CD4-positive, CD25-positive, alpha-beta regulatory T cell (primary cell): ENCODE measurements around the gene RAB40B. TPM values are rescaled to one million over a fixed set of nuclear protein-coding genes. Genes with fewer than 3 reads are reported as not detected.
A peak's percentile ranks its signal among the peaks of the same experiment; 100 is the strongest.

Experiments used
- ATAC-seq, 2 donors: fragments of 150-1000 bp; cut with Tn5 transposase; one replicate each; pipeline ENCODE4 v1.10.0; 2021; ENCODE audit warnings: low read depth in 2 of 2, moderate number of reproducible peaks in 2 of 2, moderate library complexity in 1 of 2
- DNase-seq, 3 donors: peaks; one replicate each; pipeline versions ENCODE4 v3.0.0 to v3.0.0-alpha.2; 2012 to 2022; ENCODE audit warnings: mixed read lengths in 1 of 3
- H3K27ac ChIP-seq: one replicate; pipeline ENCODE4 v1.7.0; 2013; ENCODE audit warnings: mild to moderate bottlenecking, low read length; ENCODE audit not compliant: insufficient read depth, poor library complexity, severe bottlenecking
- H3K27me3 ChIP-seq: one replicate; pipeline ENCODE4 v1.7.0; 2013; ENCODE audit warnings: low read length; ENCODE audit not compliant: control insufficient read depth, insufficient read depth
- H3K36me3 ChIP-seq: one replicate; pipeline ENCODE4 v1.7.0; 2013; ENCODE audit warnings: mild to moderate bottlenecking, low read length, moderate library complexity; ENCODE audit not compliant: control insufficient read depth, insufficient read depth
- H3K4me1 ChIP-seq: 2 replicates; pipeline ENCODE4 v1.7.0; 2013; ENCODE audit warnings: mild to moderate bottlenecking, low read length; ENCODE audit not compliant: insufficient read depth, control insufficient read depth, poor library complexity, severe bottlenecking
- H3K4me3 ChIP-seq: one replicate; pipeline ENCODE4 v1.7.0; 2013; ENCODE audit warnings: low read depth, mild to moderate bottlenecking, low read length, moderate library complexity
- H3K9me3 ChIP-seq, 2 experiments: 1 replicate in 1 of 2; 2 replicates in 1 of 2; pipeline ENCODE4 v1.7.0; 2013; ENCODE audit warnings: low read length in 2 of 2, mild to moderate bottlenecking in 1 of 2, moderate library complexity in 1 of 2; ENCODE audit not compliant: control insufficient read depth in 2 of 2
- H3K27ac Mint-ChIP-seq, 3 donors: one replicate each; pipeline ENCODE4 v1.8.0; 2020 to 2022; ENCODE audit warnings: mild to moderate bottlenecking in 3 of 3, mixed read lengths in 3 of 3, moderate library complexity in 2 of 3
- H3K27me3 Mint-ChIP-seq: one replicate; pipeline ENCODE4 v1.8.0; 2022; ENCODE audit warnings: mild to moderate bottlenecking, mixed read lengths
- H3K36me3 Mint-ChIP-seq: one replicate; pipeline ENCODE4 v1.8.0; 2020; ENCODE audit warnings: mixed read lengths
- H3K4me1 Mint-ChIP-seq, 4 donors: one replicate each; pipeline ENCODE4 v1.8.0; 2020 to 2022; ENCODE audit warnings: mixed read lengths in 4 of 4, mild to moderate bottlenecking in 1 of 4
- H3K4me3 Mint-ChIP-seq, 4 donors: one replicate each; pipeline ENCODE4 v1.8.0; 2020 to 2022; ENCODE audit warnings: mild to moderate bottlenecking in 4 of 4, mixed read lengths in 4 of 4, moderate library complexity in 3 of 4
- H3K9me3 Mint-ChIP-seq, 7 donors: one replicate each; pipeline ENCODE4 v1.8.0; 2020 to 2022; ENCODE audit warnings: mixed read lengths in 7 of 7, mild to moderate bottlenecking in 3 of 7, moderate library complexity in 2 of 7
- polyA plus RNA-seq, 4 donors: library from polyadenylated mRNA; unstranded; fragments of 300-500 nt; fragmentation: Illumina TruSeq; gene quantifications; one replicate each; pipeline ENCODE4 v1.2.3, GENCODE V29; 2021
- total RNA-seq: library from RNA; stranded (reverse); gene quantifications from one replicate; pipeline ENCODE4 v1.2.3, GENCODE V29; 2022

The RAB40B gene
- total and polyA plus RNA-seq, 5 donors from 2014 or later = 2.2 to 5.3 (median 4.1) TPM

- H3K4me3 Mint-ChIP-seq = peak overlapping the region in 2 of 4 donors; percentile 28 to 66
- no peak overlapping the region for H3K27ac Mint-ChIP-seq
- DNase-seq (no peak), ATAC-seq (no peak)
- H3K9me3 Mint-ChIP-seq = peaks cover 0 to 10% (median 0%) of the 10 kb centered on the region in 7 donors
- peaks cover 0 to 20% (median 0%) of the 10 kb centered on the region in 4 donors for H3K4me1 Mint-ChIP-seq
- peaks cover 8% of the 10 kb centered on the region for H3K27me3 Mint-ChIP-seq
- no peak overlapping the region for H3K4me3 ChIP-seq
- H3K4me1 ChIP-seq = peaks cover 13% of the 10 kb centered on the region
- H3K27me3 ChIP-seq = no peaks in the 10 kb centered on the region
- H3K36me3 Mint-ChIP-seq = peaks cover 17% of the 10 kb centered on the region
- H3K27ac ChIP-seq = no peak overlapping the region
- peaks cover 4% of the 10 kb centered on the region for H3K36me3 ChIP-seq
- H3K9me3 ChIP-seq = peaks cover 8 to 10% of the 10 kb centered on the region in 2 experiments
These were observed 5.2 kb downstream of the RAB40B start for GRCh38 chr17:82693168-82693867.

- Mint-ChIP-seq H3K27me3 (peaks cover 8% of the 10 kb centered on the region), H3K4me3 (no peak overlapping the region), H3K4me1 (peaks cover 0 to 18% (median under 1%) of the 10 kb centered on the region in 4 donors), H3K36me3 (peaks cover 17% of the 10 kb centered on the region), H3K27ac (peak overlapping the region in 1 of 3 donors; percentile 63), H3K9me3 (peaks cover 0 to 10% (median 0%) of the 10 kb centered on the region in 7 donors)
- DNase-seq (no peak), ATAC-seq (no peak)
- Histone ChIP-seq H3K27me3 (no peaks in the 10 kb centered on the region), H3K36me3 (peaks cover 4% of the 10 kb centered on the region), H3K9me3 (peaks cover 8 to 10% of the 10 kb centered on the region in 2 experiments), H3K4me1 (peaks cover 7% of the 10 kb centered on the region), H3K27ac (no peak overlapping the region), H3K4me3 (no peak overlapping the region)
These were observed 6.2 kb downstream of the RAB40B start for GRCh38 chr17:82692268-82692667.

- Histone ChIP-seq H3K4me3 (no peak overlapping the region), H3K27ac (no peak overlapping the region), H3K4me1 (peaks cover 1% of the 10 kb centered on the region), H3K9me3 (peaks cover 8 to 10% of the 10 kb centered on the region in 2 experiments), H3K27me3 (no peaks in the 10 kb centered on the region), H3K36me3 (peaks cover 4% of the 10 kb centered on the region)
- peaks cover 0 to 12% (median 2%) of the 10 kb centered on the region in 4 donors for H3K4me1 Mint-ChIP-seq
- peaks cover 17% of the 10 kb centered on the region for H3K36me3 Mint-ChIP-seq
- ATAC-seq = no peak
- H3K9me3 Mint-ChIP-seq = peaks cover 0 to 10% (median 0%) of the 10 kb centered on the region in 7 donors
- H3K4me3 Mint-ChIP-seq = no peak overlapping the region
- DNase-seq = no peak
- H3K27me3 Mint-ChIP-seq = peaks cover 8% of the 10 kb centered on the region
- no peak overlapping the region for H3K27ac Mint-ChIP-seq
These were observed 6.8 kb downstream of the RAB40B start for GRCh38 chr17:82691714-82692113.

- peaks cover 0 to 8% (median 2%) of the 10 kb centered on the region in 4 donors for H3K4me1 Mint-ChIP-seq
- H3K27me3 Mint-ChIP-seq = peaks cover 8% of the 10 kb centered on the region
- no peak for DNase-seq
- no peak overlapping the region for H3K4me3 Mint-ChIP-seq
- Histone ChIP-seq H3K4me1 (no peaks in the 10 kb centered on the region), H3K27me3 (no peaks in the 10 kb centered on the region), H3K9me3 (peaks cover 8 to 10% of the 10 kb centered on the region in 2 experiments), H3K36me3 (peaks cover 4% of the 10 kb centered on the region), H3K27ac (no peak overlapping the region), H3K4me3 (no peak overlapping the region)
- peaks cover 17% of the 10 kb centered on the region for H3K36me3 Mint-ChIP-seq
- no peak for ATAC-seq
- H3K27ac Mint-ChIP-seq = no peak overlapping the region
- peaks cover 0 to 10% (median 0%) of the 10 kb centered on the region in 7 donors for H3K9me3 Mint-ChIP-seq
These were observed 7.6 kb downstream of the RAB40B start for GRCh38 chr17:82690786-82691489.

GRCh38 chr17:82689077-82689476 lies 9.4 kb downstream of the RAB40B start:
- Histone ChIP-seq H3K27ac (no peak overlapping the region), H3K4me1 (no peaks in the 10 kb centered on the region), H3K4me3 (no peak overlapping the region), H3K9me3 (peaks cover 0 to 2% of the 10 kb centered on the region in 2 experiments), H3K36me3 (no peaks in the 10 kb centered on the region), H3K27me3 (no peaks in the 10 kb centered on the region)
- Mint-ChIP-seq H3K4me3 (no peak overlapping the region), H3K27me3 (no peaks in the 10 kb centered on the region), H3K36me3 (peaks cover 8% of the 10 kb centered on the region), H3K9me3 (peaks cover 0 to 2% (median 0%) of the 10 kb centered on the region in 7 donors), H3K27ac (no peak overlapping the region), H3K4me1 (peaks cover 0 to 4% (median 2%) of the 10 kb centered on the region in 4 donors)
- no peak for DNase-seq
- no peak for ATAC-seq

- no peaks in the 10 kb centered on the region for H3K9me3 ChIP-seq
- H3K36me3 Mint-ChIP-seq = peaks cover 8% of the 10 kb centered on the region
- no peak for DNase-seq
- ATAC-seq = no peak
- no peaks in the 10 kb centered on the region for H3K36me3 ChIP-seq
- H3K4me3 Mint-ChIP-seq = no peak overlapping the region
- H3K4me1 Mint-ChIP-seq = peaks cover 0 to 4% (median 2%) of the 10 kb centered on the region in 4 donors
- no peaks in the 10 kb centered on the region for H3K9me3 Mint-ChIP-seq
- no peak overlapping the region for H3K27ac ChIP-seq
- no peak overlapping the region for H3K4me3 ChIP-seq
- no peak overlapping the region for H3K27ac Mint-ChIP-seq
- H3K27me3 Mint-ChIP-seq = no peaks in the 10 kb centered on the region
- no peaks in the 10 kb centered on the region for H3K4me1 ChIP-seq
- no peaks in the 10 kb centered on the region for H3K27me3 ChIP-seq
These were observed 10.6 kb downstream of the RAB40B start for GRCh38 chr17:82687871-82688270.

- Histone ChIP-seq H3K36me3 (no peaks in the 10 kb centered on the region), H3K9me3 (peaks cover 0 to under 1% of the 10 kb centered on the region in 2 experiments), H3K27ac (no peak overlapping the region), H3K4me3 (no peak overlapping the region), H3K27me3 (no peaks in the 10 kb centered on the region), H3K4me1 (no peaks in the 10 kb centered on the region)
- H3K9me3 Mint-ChIP-seq = peaks cover 0 to under 1% (median 0%) of the 10 kb centered on the region in 7 donors
- DNase-seq = no peak
- H3K4me3 Mint-ChIP-seq = no peak overlapping the region
- H3K4me1 Mint-ChIP-seq = peaks cover 0 to 4% (median 2%) of the 10 kb centered on the region in 4 donors
- H3K36me3 Mint-ChIP-seq = peaks cover 8% of the 10 kb centered on the region
- no peak for ATAC-seq
- H3K27me3 Mint-ChIP-seq = no peaks in the 10 kb centered on the region
- H3K27ac Mint-ChIP-seq = no peak overlapping the region
These were observed 11.1 kb downstream of the RAB40B start for GRCh38 chr17:82687375-82687861.
